ENCODE data around the gene WBP2.

WBP2 gene

GRCh38 chr17:75832164-75832651, 22.9 kb downstream of the WBP2 start:
- no peak for DNase-seq
- no peaks in the 10 kb centered on the region for H3K9me3 ChIP-seq (replicated peaks; ENCODE audit: insufficient read depth, low read length)
- H3F3A ChIP-seq (ENCODE audit: insufficient read depth, low read length), result no peaks in the 10 kb centered on the region
- no peak for TF ChIP-seq EZH2 (optimal IDR thresholded peaks at IDR 0.05; ENCODE audit: low read depth, low read length)
- TF ChIP-seq, protein P1, sequence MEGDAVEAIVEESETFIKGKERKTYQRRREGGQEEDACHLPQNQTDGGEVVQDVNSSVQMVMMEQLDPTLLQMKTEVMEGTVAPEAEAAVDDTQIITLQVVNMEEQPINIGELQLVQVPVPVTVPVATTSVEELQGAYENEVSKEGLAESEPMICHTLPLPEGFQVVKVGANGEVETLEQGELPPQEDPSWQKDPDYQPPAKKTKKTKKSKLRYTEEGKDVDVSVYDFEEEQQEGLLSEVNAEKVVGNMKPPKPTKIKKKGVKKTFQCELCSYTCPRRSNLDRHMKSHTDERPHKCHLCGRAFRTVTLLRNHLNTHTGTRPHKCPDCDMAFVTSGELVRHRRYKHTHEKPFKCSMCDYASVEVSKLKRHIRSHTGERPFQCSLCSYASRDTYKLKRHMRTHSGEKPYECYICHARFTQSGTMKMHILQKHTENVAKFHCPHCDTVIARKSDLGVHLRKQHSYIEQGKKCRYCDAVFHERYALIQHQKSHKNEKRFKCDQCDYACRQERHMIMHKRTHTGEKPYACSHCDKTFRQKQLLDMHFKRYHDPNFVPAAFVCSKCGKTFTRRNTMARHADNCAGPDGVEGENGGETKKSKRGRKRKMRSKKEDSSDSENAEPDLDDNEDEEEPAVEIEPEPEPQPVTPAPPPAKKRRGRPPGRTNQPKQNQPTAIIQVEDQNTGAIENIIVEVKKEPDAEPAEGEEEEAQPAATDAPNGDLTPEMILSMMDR (IDR thresholded peaks at IDR 0.05; ENCODE audit: low read length), result no peak
- TF ChIP-seq EZH2phosphoT487 (IDR thresholded peaks at IDR 0.05; ENCODE audit: low read length), result no peak
- H3K4me1 ChIP-seq (ENCODE audit: low read length), result no peaks in the 10 kb centered on the region
- H4K20me1 ChIP-seq (ENCODE audit: insufficient read depth, low read length), result no peaks in the 10 kb centered on the region
- no peaks in the 10 kb centered on the region for H3K9me2 ChIP-seq (replicated peaks; ENCODE audit: insufficient read depth, low read length)
- H3K36me3 ChIP-seq (replicated peaks; ENCODE audit: insufficient read depth, low read length), result no peaks in the 10 kb centered on the region
- no peak overlapping the region for H3K27ac ChIP-seq (ENCODE audit: low read length)
- no peak overlapping the region for H2AFZ ChIP-seq (ENCODE audit: low read length)
- no peaks in the 10 kb centered on the region for H3K27me3 ChIP-seq (replicated peaks; ENCODE audit: insufficient read depth, low read length)
- no peak overlapping the region for H3K9ac ChIP-seq (ENCODE audit: low read length)
- no peak overlapping the region for H3K4me2 ChIP-seq (ENCODE audit: low read depth, low read length)
- no peak overlapping the region for H3K4me3 ChIP-seq (ENCODE audit: low read length)
- no peaks in the 10 kb centered on the region for H3K79me2 ChIP-seq (ENCODE audit: low read length)

- Histone ChIP-seq H3K36me3 (replicated peaks; ENCODE audit: insufficient read depth, low read length) (no peaks in the 10 kb centered on the region), H3K27me3 (replicated peaks; ENCODE audit: insufficient read depth, low read length) (no peaks in the 10 kb centered on the region), H3K9ac (ENCODE audit: low read length) (no peak overlapping the region), H3K9me3 (replicated peaks; ENCODE audit: insufficient read depth, low read length) (no peaks in the 10 kb centered on the region), H3K4me2 (ENCODE audit: low read depth, low read length) (no peak overlapping the region), H2AFZ (ENCODE audit: low read length) (no peak overlapping the region), H3K9me2 (replicated peaks; ENCODE audit: insufficient read depth, low read length) (no peaks in the 10 kb centered on the region), H3F3A (ENCODE audit: insufficient read depth, low read length) (no peaks in the 10 kb centered on the region), H3K79me2 (ENCODE audit: low read length) (no peaks in the 10 kb centered on the region), H3K4me3 (ENCODE audit: low read length) (no peak overlapping the region), H3K4me1 (ENCODE audit: low read length) (no peaks in the 10 kb centered on the region), H3K27ac (ENCODE audit: low read length) (no peak overlapping the region), H4K20me1 (ENCODE audit: insufficient read depth, low read length) (no peaks in the 10 kb centered on the region)
- TF ChIP-seq, protein P1 (IDR thresholded peaks at IDR 0.05; ENCODE audit: low read length), result no peak
- TF ChIP-seq EZH2phosphoT487 (IDR thresholded peaks at IDR 0.05; ENCODE audit: low read length), result no peak
- TF ChIP-seq EZH2 (optimal IDR thresholded peaks at IDR 0.05; ENCODE audit: low read depth, low read length), result no peak
- no peak for DNase-seq
These were observed 24.0 kb downstream of the WBP2 start for GRCh38 chr17:75831032-75831571.

DNA sequence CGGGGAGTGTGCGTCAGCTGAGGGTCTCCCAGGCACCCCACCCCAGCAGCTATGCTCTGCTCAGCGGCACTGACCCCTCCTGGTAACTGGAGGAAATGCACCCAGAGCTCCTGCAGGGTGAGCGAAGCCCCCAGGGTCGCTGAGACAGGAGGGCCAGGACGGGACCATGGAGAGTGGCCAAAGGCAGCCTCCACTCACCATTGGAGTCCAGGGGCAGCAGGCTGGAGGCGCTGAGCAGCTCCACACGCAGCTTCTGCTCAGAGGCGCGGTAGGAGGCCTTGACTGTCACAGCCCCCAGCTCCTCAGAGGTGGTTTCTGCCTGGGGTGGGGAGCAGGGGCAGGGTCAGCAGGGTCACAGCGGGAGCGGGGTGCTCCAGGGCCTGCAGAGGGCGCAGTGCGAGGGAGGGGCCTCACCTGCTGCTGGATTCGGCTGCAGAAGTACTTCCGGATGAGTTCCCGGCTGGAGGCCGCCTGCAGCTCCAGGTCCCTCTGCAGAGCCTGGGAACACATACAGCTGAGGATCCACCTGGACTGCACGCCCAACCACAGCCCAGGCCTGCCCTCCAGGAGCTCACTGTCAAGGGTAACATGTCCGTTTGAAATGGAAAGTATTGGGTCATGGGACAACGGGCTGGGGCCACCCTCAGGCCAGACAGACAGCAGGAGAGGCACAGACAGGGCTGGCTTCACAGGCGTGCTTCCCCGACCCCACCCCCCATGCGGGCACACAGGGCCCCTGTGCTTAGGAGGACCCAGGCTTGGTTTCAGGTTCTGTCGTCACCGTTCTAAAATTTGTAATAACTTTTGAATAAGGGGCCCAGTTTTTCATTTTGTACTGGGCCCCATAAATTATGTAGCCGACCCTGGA, 24.7 kb downstream of the WBP2 start:
- DNase-seq, result no peak
- H3K27ac ChIP-seq (ENCODE audit: low read length), result no peak overlapping the region
- H3K4me3 ChIP-seq (ENCODE audit: low read length), result no peak overlapping the region
- H3K4me2 ChIP-seq (ENCODE audit: low read depth, low read length), result no peak overlapping the region
- H3K79me2 ChIP-seq (ENCODE audit: low read length), result no peaks in the 10 kb centered on the region
- no peaks in the 10 kb centered on the region for H3K36me3 ChIP-seq (replicated peaks; ENCODE audit: insufficient read depth, low read length)
- no peaks in the 10 kb centered on the region for H3K27me3 ChIP-seq (replicated peaks; ENCODE audit: insufficient read depth, low read length)
- H3K9me3 ChIP-seq (replicated peaks; ENCODE audit: insufficient read depth, low read length), result no peaks in the 10 kb centered on the region
- H3K4me1 ChIP-seq (ENCODE audit: low read length), result no peaks in the 10 kb centered on the region
- no peaks in the 10 kb centered on the region for H4K20me1 ChIP-seq (ENCODE audit: insufficient read depth, low read length)
- no peaks in the 10 kb centered on the region for H3K9me2 ChIP-seq (replicated peaks; ENCODE audit: insufficient read depth, low read length)
- no peak overlapping the region for H2AFZ ChIP-seq (ENCODE audit: low read length)
- no peak for TF ChIP-seq EZH2phosphoT487 (IDR thresholded peaks at IDR 0.05; ENCODE audit: low read length)
- TF ChIP-seq, protein P1 (IDR thresholded peaks at IDR 0.05; ENCODE audit: low read length), result peak; percentile 56
- no peak overlapping the region for H3K9ac ChIP-seq (ENCODE audit: low read length)
- no peaks in the 10 kb centered on the region for H3F3A ChIP-seq (ENCODE audit: insufficient read depth, low read length)

Data from MM.1S (cell line).